DMS 273 (cell line): ENCODE measurements around the gene LDLRAD3.
"Not testable (repeated sequence)": the region's sequence is repeated elsewhere in the genome, so short reads cannot be mapped to it uniquely, and the experiment has no call there.

ENCODE experiments used
- DNase-seq: peaks from one replicate; lab custom pipeline; 2025; ENCODE audit not compliant: unreplicated experiment; lab: John Stamatoyannopoulos, UW

The LDLRAD3 gene

GRCh38 chr11:35943713-35944502 is at the start of gene LDLRAD3:
LDLRAD3 (plus strand) TSS chr11:35944062; CDS start chr11:35944099, 37 bp downstream.
- DNase-seq: peak; percentile 87

- no peak for DNase-seq
These were observed 46.8 kb upstream of the LDLRAD3 start for GRCh38 chr11:35897019-35897418.

GRCh38 chr11:35902961-35903360 is 40.9 kb upstream of the LDLRAD3 start:
- DNase-seq: no peak

GRCh38 chr11:35905646-35906276 is 38.1 kb upstream of the LDLRAD3 start:
- DNase-seq: no peak

- DNase-seq: no peak
These were observed 37.6 kb upstream of the LDLRAD3 start for GRCh38 chr11:35906277-35906661.

GRCh38 chr11:35906681-35907080 is 37.2 kb upstream of the LDLRAD3 start:
- DNase-seq: no peak

- no peak for DNase-seq
These were observed 36.0 kb upstream of the LDLRAD3 start for GRCh38 chr11:35907648-35908431.

- DNase-seq: not testable (repeated sequence)
These were observed 35.5 kb upstream of the LDLRAD3 start for GRCh38 chr11:35908432-35908771.

GRCh38 chr11:35909511-35910265 is 34.2 kb upstream of the LDLRAD3 start:
- no peak for DNase-seq

GRCh38 chr11:35911013-35911412 is 32.8 kb upstream of the LDLRAD3 start:
- DNase-seq: no peak

GRCh38 chr11:35911616-35912165 is 32.2 kb upstream of the LDLRAD3 start:
- DNase-seq: no peak

GRCh38 chr11:35912436-35912835 is 31.4 kb upstream of the LDLRAD3 start:
- not testable (repeated sequence) for DNase-seq

- DNase-seq: no peak
These were observed 30.8 kb upstream of the LDLRAD3 start for GRCh38 chr11:35912883-35913624.

- no peak for DNase-seq
These were observed 29.0 kb upstream of the LDLRAD3 start for GRCh38 chr11:35914816-35915215.

- DNase-seq: no peak
These were observed 27.6 kb upstream of the LDLRAD3 start for GRCh38 chr11:35916270-35916669.

- no peak for DNase-seq
These were observed 26.2 kb upstream of the LDLRAD3 start for GRCh38 chr11:35917676-35918075.

GRCh38 chr11:35918716-35919115 is 25.1 kb upstream of the LDLRAD3 start:
- peak; percentile 7 for DNase-seq

- DNase-seq: no peak
These were observed 24.6 kb upstream of the LDLRAD3 start for GRCh38 chr11:35919244-35919643.

GRCh38 chr11:35923452-35923851 is 20.4 kb upstream of the LDLRAD3 start:
- DNase-seq: no peak

- DNase-seq: peak; percentile 10
These were observed 19.1 kb upstream of the LDLRAD3 start for GRCh38 chr11:35924811-35925210.
